ENCODE data around the gene TMEM164. TPM values are rescaled to one million over a fixed set of nuclear protein-coding genes. Genes with fewer than 3 reads are reported as not detected.

TMEM164 gene
- total and polyA plus RNA-seq, 10 of the 15 experiments (the other 5 are each of a cell fraction or from before 2014, with no cell fraction given) = 0.61 to 18.3 (median 7.0) TPM

DNA sequence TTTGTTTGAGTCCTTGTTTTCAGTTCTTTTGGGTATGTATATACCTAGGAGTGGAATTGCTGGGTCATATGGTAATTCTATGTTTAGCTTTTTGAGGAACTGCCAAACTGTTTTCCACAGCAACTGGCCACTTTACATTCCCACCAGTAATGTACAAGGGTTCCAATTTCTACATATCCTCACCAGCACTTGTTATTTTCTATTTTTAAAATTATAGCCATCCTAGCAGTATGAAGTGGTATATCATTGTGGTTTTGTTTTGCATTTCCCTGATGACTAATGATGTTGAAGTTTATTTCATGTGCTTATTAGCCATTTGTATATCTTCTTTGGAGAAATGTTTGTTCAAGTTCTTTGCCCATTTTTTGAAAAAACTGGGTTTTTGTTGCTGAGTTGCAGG lies 39.6 kb downstream of the TMEM164 start:
- Histone ChIP-seq H3K4me2 (ENCODE audit: control insufficient read depth, insufficient read depth) (no peak overlapping the region), H3K9ac (ENCODE audit: control insufficient read depth, insufficient read depth, low read length) (no peak overlapping the region), H2AFZ (ENCODE audit: control insufficient read depth, low read depth, low read length) (no peak overlapping the region), H3K79me2 (ENCODE audit: control insufficient read depth, insufficient read depth, low read length) (peaks cover 2% of the 10 kb centered on the region; the same call in 1 of the 2 replicates), H3K27me3 (replicated peaks in 1 of 2; ENCODE audit: control insufficient read depth in 2 of 2, insufficient read depth in 2 of 2, low read length in 1 of 2) (no peaks in the 10 kb centered on the region), H3K27ac (ENCODE audit: control insufficient read depth, insufficient read depth) (no peak overlapping the region), H3K36me3 (ENCODE audit: control insufficient read depth in 2 of 2, insufficient read depth in 2 of 2, low read length in 1 of 2) (no peaks in the 10 kb centered on the region; a peak in 1 of 4 replicates), H3K4me1 (ENCODE audit: control insufficient read depth, insufficient read depth, low read length) (peaks cover 15% of the 10 kb centered on the region), H3K4me3 (no peak overlapping the region), H4K20me1 (ENCODE audit: control insufficient read depth, insufficient read depth) (no peaks in the 10 kb centered on the region), H3K9me3 (replicated peaks; ENCODE audit: control insufficient read depth, insufficient read depth, low read length) (no peaks in the 10 kb centered on the region)
- ChIA-PET RAD21 (ENCODE audit: unreplicated experiment) (interaction anchor here (0.6 kb wide), 2 partner anchors 10 to 20 kb away, joined by 3 to 5 read pairs; no protein-coding TSS in a partner anchor), CTCF (interaction anchor here (0.7 to 0.8 kb wide), 2 partner anchors 15 to 21 kb away, joined by 3 read pairs; no protein-coding TSS in a partner anchor), SMC1A (ENCODE audit: uncharacterized antibody, unreplicated experiment) (interaction anchor here (1.3 to 2.5 kb wide), 3 partner anchors 20 to 47 kb away, joined by 3 to 8 read pairs (median 4); no protein-coding TSS in a partner anchor), POLR2A (interaction anchor here (1.1 kb wide), 1 partner anchor 40 kb away, joined by 3 read pairs; the partner anchor contains the start of gene TMEM164)
- no peak for DNase-seq (ENCODE audit: low read depth, low spot score)
- TF ChIP-seq RUNX3 (IDR thresholded peaks at IDR 0.05; ENCODE audit: low read length) = 0 out of 2 replicates have a peak, but pooled peaks have one; percentile 27
- TF ChIP-seq MTA3 (IDR thresholded peaks at IDR 0.05; ENCODE audit: borderline replicate concordance, low read length) = no peak
- no peak for FAIRE-seq
- in situ Hi-C loops (cut with MboI) (no loop called here), intact Hi-C loops (cut with micrococcal nuclease; ENCODE audit: unreplicated experiment) (no loop called here)
- peak; percentile 38; the same call in 2 of the 3 replicates for ATAC-seq
- no TSS peak for BruUV-seq (replicated peaks)

DNA sequence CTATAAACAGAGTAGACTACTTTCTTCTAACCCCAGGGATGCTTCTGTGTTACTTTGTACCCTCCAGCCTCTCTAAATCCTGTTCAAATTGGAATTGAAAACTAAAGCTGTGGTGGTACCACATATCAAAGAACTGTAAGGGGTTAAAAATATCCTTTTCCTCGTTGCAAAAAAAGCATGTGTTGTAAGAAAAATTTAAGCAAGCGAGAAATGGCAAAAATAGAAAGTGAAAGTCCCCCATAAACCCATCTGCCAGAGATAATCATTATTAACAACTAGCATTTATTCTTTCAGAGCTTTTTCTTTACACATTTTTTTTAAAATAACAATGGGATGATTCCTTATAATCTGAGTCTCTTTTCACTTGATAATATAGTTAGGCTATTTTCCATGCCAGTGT lies 40.6 kb downstream of the TMEM164 start:
- no peak for TF ChIP-seq MEF2B (IDR thresholded peaks at IDR 0.05; ENCODE audit: partially characterized antibody, poor library complexity, severe bottlenecking)
- TF ChIP-seq ZSCAN29 (IDR thresholded peaks at IDR 0.05) = no peak
- TF ChIP-seq MEF2A (IDR thresholded peaks at IDR 0.05; ENCODE audit: insufficient read depth, low read depth, low read length) = 0 out of 2 replicates have a peak, but pooled peaks have one; percentile 30
- TF ChIP-seq, protein P1, sequence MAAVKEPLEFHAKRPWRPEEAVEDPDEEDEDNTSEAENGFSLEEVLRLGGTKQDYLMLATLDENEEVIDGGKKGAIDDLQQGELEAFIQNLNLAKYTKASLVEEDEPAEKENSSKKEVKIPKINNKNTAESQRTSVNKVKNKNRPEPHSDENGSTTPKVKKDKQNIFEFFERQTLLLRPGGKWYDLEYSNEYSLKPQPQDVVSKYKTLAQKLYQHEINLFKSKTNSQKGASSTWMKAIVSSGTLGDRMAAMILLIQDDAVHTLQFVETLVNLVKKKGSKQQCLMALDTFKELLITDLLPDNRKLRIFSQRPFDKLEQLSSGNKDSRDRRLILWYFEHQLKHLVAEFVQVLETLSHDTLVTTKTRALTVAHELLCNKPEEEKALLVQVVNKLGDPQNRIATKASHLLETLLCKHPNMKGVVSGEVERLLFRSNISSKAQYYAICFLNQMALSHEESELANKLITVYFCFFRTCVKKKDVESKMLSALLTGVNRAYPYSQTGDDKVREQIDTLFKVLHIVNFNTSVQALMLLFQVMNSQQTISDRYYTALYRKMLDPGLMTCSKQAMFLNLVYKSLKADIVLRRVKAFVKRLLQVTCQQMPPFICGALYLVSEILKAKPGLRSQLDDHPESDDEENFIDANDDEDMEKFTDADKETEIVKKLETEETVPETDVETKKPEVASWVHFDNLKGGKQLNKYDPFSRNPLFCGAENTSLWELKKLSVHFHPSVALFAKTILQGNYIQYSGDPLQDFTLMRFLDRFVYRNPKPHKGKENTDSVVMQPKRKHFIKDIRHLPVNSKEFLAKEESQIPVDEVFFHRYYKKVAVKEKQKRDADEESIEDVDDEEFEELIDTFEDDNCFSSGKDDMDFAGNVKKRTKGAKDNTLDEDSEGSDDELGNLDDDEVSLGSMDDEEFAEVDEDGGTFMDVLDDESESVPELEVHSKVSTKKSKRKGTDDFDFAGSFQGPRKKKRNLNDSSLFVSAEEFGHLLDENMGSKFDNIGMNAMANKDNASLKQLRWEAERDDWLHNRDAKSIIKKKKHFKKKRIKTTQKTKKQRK (IDR thresholded peaks at IDR 0.05; ENCODE audit: low read depth, low read length) = no peak
- TF ChIP-seq ZNF384 (IDR thresholded peaks at IDR 0.05; ENCODE audit: borderline replicate concordance, low read depth, low read length) = no peak
- intact Hi-C loops (cut with micrococcal nuclease; ENCODE audit: unreplicated experiment) (no loop called here), in situ Hi-C loops (cut with MboI) (no loop called here)
- SMC1A ChIA-PET (ENCODE audit: uncharacterized antibody, unreplicated experiment) = interaction anchor here (0.7 to 2.5 kb wide), 13 partner anchors 10 to 116 kb away, joined by 3 to 8 read pairs (median 4); no protein-coding TSS in a partner anchor
- no peaks in the 10 kb centered on the region for H3K9me3 ChIP-seq (replicated peaks; ENCODE audit: control insufficient read depth, insufficient read depth, low read length)
- FAIRE-seq = no peak
- 0% methylated on average over 2 of the region's 2 CpGs for WGBS (ENCODE audit: insufficient coverage, insufficient replicate concordance, low lambda C conversion rate, missing lambda C conversion rate)
- peaks cover 15% of the 10 kb centered on the region for H3K4me1 ChIP-seq (ENCODE audit: control insufficient read depth, insufficient read depth, low read length)
- peaks cover 2% of the 10 kb centered on the region; the same call in 1 of the 2 replicates for H3K79me2 ChIP-seq (ENCODE audit: control insufficient read depth, insufficient read depth, low read length)
- no peak for DNase-seq (ENCODE audit: low read depth, low spot score)
- POLR2A ChIA-PET = interaction anchor here (1.1 to 1.7 kb wide), 3 partner anchors 11 to 41 kb away, joined by 3 to 7 read pairs (median 3); partner anchors contain the start of gene TMEM164
- no TSS peak for BruUV-seq (replicated peaks)
- peak overlapping the region; percentile 11; the same call in 1 of the 2 replicates for H3K27ac ChIP-seq (ENCODE audit: control insufficient read depth, insufficient read depth)
- H3K4me2 ChIP-seq (ENCODE audit: control insufficient read depth, insufficient read depth) = 0 out of 2 replicates have a peak overlapping the region, but pooled peaks have one; percentile 17
- no peaks in the 10 kb centered on the region for H3K27me3 ChIP-seq (replicated peaks in 1 of 2; ENCODE audit: control insufficient read depth in 2 of 2, insufficient read depth in 2 of 2, low read length in 1 of 2)
- no peaks in the 10 kb centered on the region for H4K20me1 ChIP-seq (ENCODE audit: control insufficient read depth, insufficient read depth)
- ATAC-seq = peak; percentile 37; the same call in 2 of the 3 replicates
- no peaks in the 10 kb centered on the region; a peak in 1 of 4 replicates for H3K36me3 ChIP-seq (ENCODE audit: control insufficient read depth in 2 of 2, insufficient read depth in 2 of 2, low read length in 1 of 2)
- H3K4me3 ChIP-seq = 0 out of 2 replicates have a peak overlapping the region, but pooled peaks have one; percentile 18
- H3K9ac ChIP-seq (ENCODE audit: control insufficient read depth, insufficient read depth, low read length) = no peak overlapping the region
- RAD21 ChIA-PET (ENCODE audit: unreplicated experiment) = interaction anchor here (0.7 to 1.2 kb wide), 4 partner anchors 14 to 152 kb away, joined by 3 read pairs; no protein-coding TSS in a partner anchor
- CTCF ChIA-PET = interaction anchor here (0.5 to 1.5 kb wide), 6 partner anchors 11 to 103 kb away, joined by 3 to 5 read pairs (median 3); no protein-coding TSS in a partner anchor
- no peak overlapping the region for H2AFZ ChIP-seq (ENCODE audit: control insufficient read depth, low read depth, low read length)

Measured in GM12878 (cell line).